DND-41 (cell line): ENCODE data around the gene KLHL8.
"Not testable (repeated sequence)": the region's sequence is repeated elsewhere in the genome, so short reads cannot be mapped to it uniquely, and the experiment has no call there.

Experiments
- EZH2 ChIP-seq: IDR thresholded peaks from 3 replicates; pipeline ENCODE4 v1.6.1; 2012; ENCODE audit warnings: borderline replicate concordance, low read depth, mild to moderate bottlenecking, moderate library complexity, low read length, inconsistent platforms; ENCODE audit not compliant: severe bottlenecking
- TF ChIP-seq, protein P1 (sequence below): IDR thresholded peaks from 2 replicates; pipeline ENCODE4 v1.5.1; 2012; ENCODE audit warnings: borderline replicate concordance, low read length, moderate library complexity, mild to moderate bottlenecking; ENCODE audit not compliant: poor library complexity, severe bottlenecking; ENCODE audit errors: extremely low read depth

DNA sequence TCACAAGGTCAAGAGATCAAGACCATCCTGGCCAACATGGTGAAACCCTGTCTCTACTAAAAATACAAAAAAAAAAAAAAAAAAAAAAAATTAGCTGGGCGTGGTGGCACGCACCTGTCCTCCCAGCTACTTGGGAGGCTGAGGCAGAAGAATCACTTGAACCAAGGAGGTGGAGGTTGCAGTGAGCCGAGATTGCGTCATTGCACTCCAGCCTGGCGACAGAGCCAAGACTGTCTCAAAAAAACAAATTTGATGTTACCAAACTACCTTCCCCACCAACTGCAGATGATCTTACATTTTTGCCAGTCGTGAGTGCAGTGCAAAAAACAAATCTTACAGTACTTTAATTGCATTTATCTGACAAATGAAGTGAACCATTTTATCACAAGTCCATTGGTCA, 74.5 kb downstream of the KLHL8 start:
- TF ChIP-seq, protein P1, sequence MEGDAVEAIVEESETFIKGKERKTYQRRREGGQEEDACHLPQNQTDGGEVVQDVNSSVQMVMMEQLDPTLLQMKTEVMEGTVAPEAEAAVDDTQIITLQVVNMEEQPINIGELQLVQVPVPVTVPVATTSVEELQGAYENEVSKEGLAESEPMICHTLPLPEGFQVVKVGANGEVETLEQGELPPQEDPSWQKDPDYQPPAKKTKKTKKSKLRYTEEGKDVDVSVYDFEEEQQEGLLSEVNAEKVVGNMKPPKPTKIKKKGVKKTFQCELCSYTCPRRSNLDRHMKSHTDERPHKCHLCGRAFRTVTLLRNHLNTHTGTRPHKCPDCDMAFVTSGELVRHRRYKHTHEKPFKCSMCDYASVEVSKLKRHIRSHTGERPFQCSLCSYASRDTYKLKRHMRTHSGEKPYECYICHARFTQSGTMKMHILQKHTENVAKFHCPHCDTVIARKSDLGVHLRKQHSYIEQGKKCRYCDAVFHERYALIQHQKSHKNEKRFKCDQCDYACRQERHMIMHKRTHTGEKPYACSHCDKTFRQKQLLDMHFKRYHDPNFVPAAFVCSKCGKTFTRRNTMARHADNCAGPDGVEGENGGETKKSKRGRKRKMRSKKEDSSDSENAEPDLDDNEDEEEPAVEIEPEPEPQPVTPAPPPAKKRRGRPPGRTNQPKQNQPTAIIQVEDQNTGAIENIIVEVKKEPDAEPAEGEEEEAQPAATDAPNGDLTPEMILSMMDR = not testable (repeated sequence)
- TF ChIP-seq EZH2 = not testable (repeated sequence)
